Lung (tissue), 12 donors: Measurements from ENCODE around the gene PYDC1. TPM values are rescaled to one million over a fixed set of nuclear protein-coding genes. Genes with fewer than 3 reads are reported as not detected.

Experiments used
- ATAC-seq: fragments of 200-7000 bp; cut with Tn5 transposase; one replicate; pipeline ENCODE4 v1.9.1; 2020; ENCODE audit warnings: moderate number of reproducible peaks; ENCODE audit not compliant: insufficient read depth, low FRiP score
- DNase-seq, 3 donors: peaks; one replicate each; pipeline ENCODE4 v3.0.0-alpha.2; 2013 to 2017
- H3K27ac ChIP-seq, 2 donors: one replicate each; pipeline ENCODE4 v1.5.1; 2013; ENCODE audit warnings: mild to moderate bottlenecking in 2 of 2, moderate library complexity in 2 of 2, control low read depth in 1 of 2, inconsistent platforms in 1 of 2, low read depth in 1 of 2, low read length in 1 of 2
- H3K27me3 ChIP-seq, 3 donors: one replicate each; pipeline ENCODE4 v1.5.1; 2013; ENCODE audit warnings: low read length in 2 of 3; ENCODE audit not compliant: control insufficient read depth in 3 of 3, insufficient read depth in 3 of 3
- H3K36me3 ChIP-seq, 4 donors: one replicate each; pipeline ENCODE4 v1.5.1; 2013; ENCODE audit warnings: low read length in 4 of 4, mild to moderate bottlenecking in 1 of 4, moderate library complexity in 1 of 4; ENCODE audit not compliant: control insufficient read depth in 4 of 4, insufficient read depth in 4 of 4
- H3K4me1 ChIP-seq, 5 donors: one replicate each; pipeline ENCODE4 v1.5.1; 2013; ENCODE audit warnings: low read length in 5 of 5, mild to moderate bottlenecking in 2 of 5, moderate library complexity in 1 of 5; ENCODE audit not compliant: control insufficient read depth in 5 of 5, insufficient read depth in 5 of 5
- H3K4me3 ChIP-seq: one replicate; pipeline ENCODE4 v1.5.1; 2013; ENCODE audit warnings: mild to moderate bottlenecking, control low read depth, moderate library complexity
- H3K9ac ChIP-seq, 2 donors: one replicate each; pipeline ENCODE4 v1.5.1; 2013; ENCODE audit warnings: low read length in 2 of 2, control low read depth in 1 of 2; ENCODE audit not compliant: insufficient read depth in 1 of 2
- H3K9me3 ChIP-seq, 4 donors: one replicate each; pipeline ENCODE4 v1.5.1; 2013; ENCODE audit warnings: low read length in 3 of 4, mild to moderate bottlenecking in 1 of 4, moderate library complexity in 1 of 4; ENCODE audit not compliant: control insufficient read depth in 4 of 4, insufficient read depth in 3 of 4
- WGBS, 2 donors: extraction: QIAGEN DNeasy Blood & Tissue Kit; methylation state at CpG; one replicate each; pipeline ENCODE4 v1.1.7; 2013; 5-methylcytosine and 5-hydroxymethylcytosine counted together
- polyA plus RNA-seq, 2 donors: library from polyadenylated mRNA; stranded (reverse); fragments of 200-250 nt; gene quantifications; one replicate each; pipeline ENCODE4 v1.2.1, GENCODE V29; 2013
- total RNA-seq, 2 donors: library from RNA; depleted of rRNA in 1 of 2; stranded (reverse); fragments of >200 nt in 1 of 2; gene quantifications; one replicate each; pipeline ENCODE4 v1.2.1, GENCODE V29; 2014 to 2021
- TF ChIP-seq, protein P1 (sequence below): IDR thresholded peaks from 2 replicates; pipeline ENCODE4 v1.5.1; 2012; ENCODE audit warnings: mild to moderate bottlenecking; ENCODE audit errors: control extremely low read depth, extremely low read depth
- donor health status: control.
- donor health status: control.
- donor health status: Bipolar disorder and iron deficiency.
- donor health status: healthy.
- donor health status: DM: yes; HTN: yes; CAD: no.

The PYDC1 gene
- total and polyA plus RNA-seq, 4 donors = not detected

DNA sequence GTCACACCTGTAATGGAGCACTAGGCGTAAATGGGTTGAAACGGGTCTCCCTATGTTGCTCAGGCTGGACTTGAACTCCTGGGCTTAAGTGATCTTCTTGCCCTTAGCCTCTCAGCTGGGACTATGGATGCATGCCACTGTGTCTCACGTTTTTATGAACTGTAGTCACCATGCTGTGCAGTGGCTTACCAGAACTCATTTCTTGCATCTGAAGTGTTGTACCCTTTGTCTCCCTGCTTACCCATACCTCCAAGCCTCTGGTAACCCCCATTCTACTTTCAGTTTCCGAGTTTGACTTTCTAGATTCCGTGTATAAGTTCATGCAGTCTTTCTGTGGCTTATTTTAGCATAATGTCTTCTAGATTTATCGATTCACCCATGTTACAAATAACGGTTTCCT, 22.0 kb downstream of the PYDC1 start:
- Histone ChIP-seq H3K4me1 (peaks cover 0 to 2% (median 0%) of the 10 kb centered on the region in 5 donors), H3K9ac (no peak overlapping the region), H3K27ac (no peak overlapping the region), H3K27me3 (no peaks in the 10 kb centered on the region), H3K9me3 (no peaks in the 10 kb centered on the region), H3K4me3 (no peak overlapping the region), H3K36me3 (peaks cover 43 to 61% (median 44%) of the 10 kb centered on the region in 4 donors)
- DNase-seq (no peak), ATAC-seq (no peak)
- WGBS, 2 donors = 84 to 92% methylated on average over 7 of the region's 7 CpGs
- TF ChIP-seq, protein P1, sequence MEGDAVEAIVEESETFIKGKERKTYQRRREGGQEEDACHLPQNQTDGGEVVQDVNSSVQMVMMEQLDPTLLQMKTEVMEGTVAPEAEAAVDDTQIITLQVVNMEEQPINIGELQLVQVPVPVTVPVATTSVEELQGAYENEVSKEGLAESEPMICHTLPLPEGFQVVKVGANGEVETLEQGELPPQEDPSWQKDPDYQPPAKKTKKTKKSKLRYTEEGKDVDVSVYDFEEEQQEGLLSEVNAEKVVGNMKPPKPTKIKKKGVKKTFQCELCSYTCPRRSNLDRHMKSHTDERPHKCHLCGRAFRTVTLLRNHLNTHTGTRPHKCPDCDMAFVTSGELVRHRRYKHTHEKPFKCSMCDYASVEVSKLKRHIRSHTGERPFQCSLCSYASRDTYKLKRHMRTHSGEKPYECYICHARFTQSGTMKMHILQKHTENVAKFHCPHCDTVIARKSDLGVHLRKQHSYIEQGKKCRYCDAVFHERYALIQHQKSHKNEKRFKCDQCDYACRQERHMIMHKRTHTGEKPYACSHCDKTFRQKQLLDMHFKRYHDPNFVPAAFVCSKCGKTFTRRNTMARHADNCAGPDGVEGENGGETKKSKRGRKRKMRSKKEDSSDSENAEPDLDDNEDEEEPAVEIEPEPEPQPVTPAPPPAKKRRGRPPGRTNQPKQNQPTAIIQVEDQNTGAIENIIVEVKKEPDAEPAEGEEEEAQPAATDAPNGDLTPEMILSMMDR = no peak

DNA sequence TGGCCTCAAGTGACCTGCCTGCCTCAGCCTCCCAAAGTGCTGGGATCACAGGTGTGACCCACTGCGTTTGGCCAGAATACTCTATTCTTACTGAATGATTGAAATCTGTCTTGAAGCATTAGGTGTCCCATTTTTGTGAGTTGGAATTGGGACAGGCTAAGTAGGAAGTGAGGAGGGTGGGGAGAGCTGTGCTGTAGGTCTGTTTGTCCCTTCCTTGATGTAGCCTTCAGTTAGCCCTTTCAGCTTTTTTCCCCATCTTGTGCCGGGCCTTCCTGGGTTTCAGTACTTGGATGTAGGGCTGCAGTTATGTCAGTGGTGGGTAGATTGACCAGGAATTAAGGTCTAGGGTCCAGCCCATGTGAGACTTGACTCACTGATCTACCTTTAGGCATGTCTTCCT, 23.1 kb downstream of the PYDC1 start:
- no peak for ATAC-seq
- 90 to 94% methylated on average over 2 of the region's 2 CpGs for WGBS, 2 donors
- DNase-seq = no peak
- H3K4me3 ChIP-seq = no peak overlapping the region
- no peaks in the 10 kb centered on the region for H3K9me3 ChIP-seq
- no peaks in the 10 kb centered on the region for H3K27me3 ChIP-seq
- H3K9ac ChIP-seq = no peak overlapping the region
- peaks cover 0 to 2% (median 0%) of the 10 kb centered on the region in 5 donors for H3K4me1 ChIP-seq
- peaks cover 50 to 61% (median 53%) of the 10 kb centered on the region in 4 donors for H3K36me3 ChIP-seq
- H3K27ac ChIP-seq = no peak overlapping the region
- TF ChIP-seq, protein P1 = no peak

DNA sequence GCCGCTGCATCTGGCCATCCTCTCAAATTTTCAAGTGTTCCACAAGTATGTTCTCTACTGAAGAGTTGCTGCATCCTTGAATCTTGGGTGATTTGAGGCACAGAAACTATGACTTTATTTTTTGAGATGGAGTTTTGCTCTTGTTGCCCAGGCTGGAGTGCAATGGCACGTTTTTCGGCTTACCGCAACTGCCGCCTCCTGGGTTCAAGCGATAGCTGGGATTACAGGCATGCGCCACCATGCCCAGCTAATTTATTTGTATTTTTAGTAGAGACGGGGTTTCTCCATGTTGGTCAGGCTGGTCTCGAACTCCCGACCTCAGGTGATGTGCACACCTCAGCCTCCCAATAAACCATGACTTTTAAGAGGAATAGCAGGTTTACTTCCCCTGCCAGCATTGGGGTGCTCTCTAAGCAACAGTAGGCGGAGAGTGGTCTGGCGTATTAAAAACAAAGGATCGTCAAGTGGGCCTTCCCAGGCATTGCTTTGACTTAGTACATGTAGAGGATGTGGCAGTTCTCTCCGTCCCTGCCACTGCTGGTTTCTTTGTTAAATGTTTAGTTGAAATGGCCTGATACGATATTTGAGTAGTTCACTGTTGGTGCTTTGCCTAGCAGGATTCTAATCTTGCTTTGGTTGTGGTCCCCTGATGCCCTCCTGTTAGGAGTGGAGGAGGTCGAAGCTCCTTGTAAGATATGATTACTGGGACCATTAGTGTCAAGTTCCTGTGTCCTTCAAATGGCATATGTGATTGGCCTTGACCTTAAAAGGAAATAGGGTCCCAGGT, 23.9 kb downstream of the PYDC1 start:
- Histone ChIP-seq H3K4me1 (no peaks in the 10 kb centered on the region), H3K9ac (no peak overlapping the region), H3K27ac (no peak overlapping the region), H3K36me3 (peaks cover 59 to 63% (median 61%) of the 10 kb centered on the region in 4 donors), H3K4me3 (no peak overlapping the region), H3K27me3 (no peaks in the 10 kb centered on the region), H3K9me3 (no peaks in the 10 kb centered on the region)
- TF ChIP-seq, protein P1 = no peak
- ATAC-seq (no peak), DNase-seq (no peak)
- 91% methylated on average over 16 of the region's 16 CpGs for WGBS, 2 donors
